NCI-H1092 treated with DMSO at 0.1 percent for 48 hours (cell line): ENCODE measurements around the gene CTNNBIP1.

Source experiments
- DNase-seq: peaks from one replicate; lab custom pipeline; 2025; lab: John Stamatoyannopoulos, UW

Gene CTNNBIP1

DNA sequence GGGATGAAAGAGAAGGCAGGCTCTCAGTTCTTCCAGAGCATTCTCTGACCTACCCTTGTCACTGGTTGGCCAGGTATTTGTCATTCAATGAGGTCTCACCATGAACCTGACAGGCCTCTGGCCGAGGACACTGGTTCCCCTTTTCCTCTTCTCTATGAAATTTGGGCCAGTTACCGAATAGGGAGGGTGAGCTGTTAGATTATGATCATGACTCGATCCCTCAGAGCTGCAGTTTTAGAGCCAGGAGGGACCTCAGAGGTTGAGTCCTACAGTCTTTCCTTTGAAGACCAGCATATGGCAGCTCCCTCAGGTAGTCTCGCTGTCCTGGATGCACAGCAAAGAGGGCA is 56.8 kb downstream of the CTNNBIP1 start:
- no peak for DNase-seq

DNA sequence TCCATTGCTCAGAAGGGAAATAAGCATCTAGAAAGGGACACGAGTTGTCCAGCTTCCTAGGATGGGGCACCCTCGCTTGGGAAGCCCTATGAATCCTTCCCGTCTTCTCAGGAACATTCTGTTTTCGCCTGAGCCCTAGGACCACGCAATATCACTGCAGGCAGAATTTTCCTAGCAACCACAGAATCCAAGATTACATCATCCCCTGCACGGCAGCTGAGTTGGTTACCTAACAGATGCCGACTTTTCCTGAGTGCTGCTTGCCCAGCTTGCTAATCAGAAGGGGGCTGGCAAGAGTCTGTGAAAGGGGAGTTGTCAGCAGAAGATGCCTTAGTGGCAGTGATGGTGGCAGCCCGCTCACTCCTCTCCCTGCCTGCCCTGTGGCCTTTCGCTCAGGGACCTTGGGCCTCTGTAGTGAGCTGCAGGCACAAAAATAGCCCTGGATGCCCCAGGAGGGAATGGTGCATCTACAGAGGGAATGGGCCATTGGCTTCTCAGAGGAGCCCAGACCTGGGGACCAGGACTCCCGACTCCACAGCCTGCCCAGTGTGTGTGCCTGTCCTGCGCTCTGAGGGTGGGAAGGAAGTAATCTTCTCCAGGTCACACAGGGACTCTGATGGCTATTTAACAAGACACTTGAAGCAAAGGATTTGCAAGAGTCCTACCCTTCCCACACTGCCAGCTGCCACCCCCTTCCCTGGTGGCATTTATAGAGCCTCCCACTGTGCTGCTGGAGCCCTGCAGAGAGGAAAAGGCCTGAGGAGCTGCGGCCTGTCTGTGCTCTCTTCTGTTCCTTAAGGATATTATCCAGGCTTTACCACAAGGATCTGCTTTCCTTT is 57.4 kb downstream of the CTNNBIP1 start:
- DNase-seq, result no peak

DNA sequence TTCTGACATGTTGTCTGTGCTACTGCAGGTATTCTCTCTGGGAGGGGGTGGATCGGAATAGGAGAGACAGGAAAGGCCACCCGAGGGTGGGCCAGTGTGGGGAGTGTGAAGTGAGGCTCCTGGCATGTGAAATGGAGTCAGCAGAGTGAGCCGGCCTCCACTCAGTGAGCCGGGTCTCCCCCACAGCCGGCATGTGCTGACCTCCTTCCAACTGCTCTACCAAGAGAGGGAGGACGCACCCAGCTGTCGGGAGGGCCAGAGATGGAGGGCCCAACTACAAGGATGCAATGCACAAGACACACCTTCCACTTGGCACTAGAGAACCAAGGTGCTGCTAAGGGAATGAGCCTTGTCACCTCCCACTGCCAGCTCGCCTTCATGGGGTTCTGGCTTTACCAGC is 58.1 kb downstream of the CTNNBIP1 start:
- DNase-seq, result no peak

DNA sequence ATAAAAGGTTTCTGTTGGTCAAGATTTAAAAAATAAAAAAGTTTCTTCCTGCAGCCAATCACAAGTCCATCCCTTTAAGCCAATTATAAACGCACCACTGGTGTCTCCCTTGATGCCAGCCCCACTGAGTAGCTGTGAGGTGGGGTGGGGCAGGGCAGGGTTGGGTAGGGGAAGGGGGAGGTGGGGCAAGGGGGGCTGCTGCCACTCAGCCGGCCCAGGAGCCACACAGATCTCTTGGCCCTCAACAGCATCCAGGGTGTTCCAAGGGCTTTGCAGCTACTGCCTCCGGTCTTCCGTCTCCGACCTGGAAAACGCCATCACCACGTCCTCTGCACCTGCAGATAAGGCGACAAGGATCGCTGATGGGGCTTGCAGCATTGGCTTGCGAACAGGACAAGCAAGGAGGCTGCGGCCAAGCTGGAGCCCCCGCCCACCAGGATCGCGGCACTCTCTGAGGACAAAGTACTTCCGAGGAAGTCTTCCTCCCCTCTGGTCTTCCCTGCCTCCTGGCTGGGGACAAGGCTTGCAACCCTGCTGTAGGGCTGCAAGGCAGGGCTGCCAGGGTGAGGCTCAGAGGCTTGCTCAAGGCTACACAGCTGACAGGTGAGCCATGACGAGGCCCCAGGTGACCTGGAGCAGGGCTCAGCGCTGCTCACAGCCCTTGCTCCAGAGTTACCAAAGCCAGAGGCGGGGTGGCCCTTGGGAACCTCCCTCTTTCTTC is 59.5 kb downstream of the CTNNBIP1 start:
- DNase-seq, result no peak

DNA sequence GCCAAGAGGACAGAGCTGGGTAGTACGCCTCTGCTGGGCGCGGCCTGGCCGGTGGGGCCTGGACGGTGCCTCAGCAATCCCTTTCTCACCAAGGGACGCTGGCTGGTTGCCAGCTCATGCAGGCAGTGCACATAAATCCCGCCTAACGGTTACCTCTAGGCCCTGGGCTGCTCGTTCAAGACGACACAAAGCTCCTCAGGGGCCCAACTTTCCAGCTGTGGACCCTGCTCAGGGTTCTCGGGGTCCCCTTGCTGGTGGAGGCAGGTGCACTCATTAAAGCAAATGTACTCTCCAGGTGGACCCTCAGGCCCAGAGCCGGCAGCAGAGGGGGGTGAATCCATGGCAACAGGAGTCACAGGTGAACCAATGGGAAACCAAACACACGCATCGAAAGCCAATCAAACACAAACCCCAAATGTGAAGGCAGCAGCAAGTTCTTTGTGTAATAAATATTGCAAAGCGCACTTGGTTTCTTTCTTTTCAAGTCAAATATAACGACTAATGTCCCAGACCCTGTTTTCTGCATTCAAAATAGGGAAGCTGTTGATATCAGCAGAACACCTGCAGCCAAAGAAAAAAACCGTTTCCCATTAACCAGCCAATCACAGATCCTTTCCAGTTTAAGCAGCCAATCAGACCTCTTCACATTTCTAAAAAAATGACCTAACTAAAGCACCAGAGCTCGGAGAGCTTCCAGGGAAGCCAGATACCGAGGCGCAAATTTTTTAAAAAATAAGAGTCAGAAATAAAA is 60.2 kb downstream of the CTNNBIP1 start:
- no peak for DNase-seq

DNA sequence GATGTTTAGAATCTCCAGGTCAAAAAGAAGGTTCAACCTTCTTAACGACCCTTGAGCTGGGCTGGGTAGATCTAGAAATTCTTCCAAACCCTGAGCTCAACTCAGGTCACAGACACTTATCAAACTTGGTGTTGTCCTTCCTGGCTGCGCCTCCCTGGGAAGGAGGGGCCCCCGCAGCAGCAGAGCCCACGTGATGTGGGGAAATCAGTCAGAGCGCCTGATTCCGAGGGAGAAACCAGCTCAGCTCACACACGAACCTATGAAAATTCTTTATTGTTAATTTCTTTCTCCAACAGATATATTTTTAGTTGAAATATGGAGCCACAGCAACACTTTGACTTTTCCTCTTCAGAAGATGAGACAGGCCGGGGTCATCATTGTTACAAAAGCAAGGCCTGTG is 62.0 kb downstream of the CTNNBIP1 start:
- DNase-seq, result no peak

DNA sequence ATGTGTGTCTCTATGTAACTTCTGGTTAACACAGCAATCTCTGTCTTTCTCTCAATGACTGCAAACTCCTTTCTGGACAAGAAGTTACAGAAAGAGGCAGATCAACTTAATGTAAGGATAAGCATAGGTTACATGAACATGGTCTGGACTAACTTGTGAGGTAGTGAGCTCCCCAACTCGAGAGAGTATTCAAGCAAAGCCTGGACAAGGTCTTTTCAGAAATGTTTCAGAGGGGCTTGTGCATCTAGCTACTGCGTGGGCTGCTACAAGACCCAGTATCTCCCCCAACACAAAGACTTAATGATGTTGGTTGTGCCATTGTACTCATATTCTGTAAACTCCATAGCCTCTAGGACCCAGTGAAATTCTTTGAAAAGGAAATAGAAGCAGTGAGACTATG is 62.8 kb downstream of the CTNNBIP1 start:
- no peak for DNase-seq

DNA sequence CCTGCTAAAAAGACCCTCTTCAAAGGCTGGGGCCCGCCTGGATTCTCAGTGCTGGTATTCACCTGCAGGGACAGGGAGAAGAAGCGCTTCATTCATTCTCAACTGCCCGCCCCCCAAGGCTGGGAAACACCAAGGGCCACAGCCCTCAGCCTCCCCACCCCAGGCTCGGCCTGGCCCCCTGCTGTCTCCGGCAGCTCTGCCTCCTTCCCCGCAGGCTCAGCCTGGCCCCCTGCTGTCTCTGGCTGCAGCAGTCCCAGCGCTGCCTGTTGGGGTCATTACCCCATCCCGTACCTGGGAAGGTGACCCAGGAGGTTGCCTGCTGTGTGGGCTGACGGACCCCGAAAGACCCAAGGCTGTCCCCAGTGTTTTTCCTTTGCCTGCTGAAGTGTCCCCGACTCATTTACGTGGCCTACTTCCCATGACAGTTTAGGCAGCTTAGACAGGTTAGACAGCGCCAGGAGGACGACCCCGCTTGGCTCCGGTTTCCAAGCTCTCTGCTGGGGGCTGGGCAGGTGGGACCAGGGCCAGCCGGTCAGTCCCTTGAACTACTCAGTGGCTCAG is 63.4 kb downstream of the CTNNBIP1 start:
- no peak for DNase-seq

DNA sequence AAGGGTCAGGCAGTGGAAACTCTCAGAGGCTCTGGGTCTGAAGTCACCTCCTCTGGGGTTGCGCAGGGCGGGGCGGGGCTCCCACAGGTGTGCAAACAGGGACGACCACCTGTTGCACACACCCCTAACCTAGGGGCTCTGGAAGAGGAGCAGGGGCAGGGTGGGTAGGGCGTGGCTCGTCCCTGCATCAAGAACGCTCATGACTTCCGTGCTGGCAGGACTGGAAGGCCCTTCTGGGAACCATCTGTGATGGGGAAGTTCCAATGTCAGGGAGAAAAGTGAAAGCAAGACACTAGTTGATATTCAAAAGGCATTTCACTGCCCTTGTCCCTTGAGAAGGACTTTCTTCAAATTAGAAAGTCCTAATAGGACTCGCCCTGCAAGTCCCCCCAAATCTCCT is 64.2 kb downstream of the CTNNBIP1 start:
- DNase-seq, result no peak

DNA sequence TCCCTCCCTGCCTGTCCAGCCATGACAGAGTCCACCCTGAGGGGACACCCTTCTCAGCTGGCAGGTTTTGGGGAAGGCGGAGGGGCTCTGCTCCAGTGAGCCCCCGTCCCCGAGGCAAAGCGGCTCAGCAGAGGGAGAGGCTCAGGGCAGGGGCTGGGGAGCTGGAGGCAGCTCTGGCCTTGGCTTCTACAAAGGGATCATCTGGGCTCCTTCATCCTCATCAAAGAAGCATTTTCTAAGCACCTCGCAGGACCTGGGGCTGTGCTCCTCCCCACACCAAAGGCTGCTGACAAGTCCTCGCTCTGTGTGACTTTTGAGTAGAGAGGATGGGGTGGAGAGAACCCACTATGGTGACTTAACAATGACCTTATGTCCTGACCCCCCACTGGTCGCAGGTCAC is 65.3 kb downstream of the CTNNBIP1 start:
- no peak for DNase-seq

DNA sequence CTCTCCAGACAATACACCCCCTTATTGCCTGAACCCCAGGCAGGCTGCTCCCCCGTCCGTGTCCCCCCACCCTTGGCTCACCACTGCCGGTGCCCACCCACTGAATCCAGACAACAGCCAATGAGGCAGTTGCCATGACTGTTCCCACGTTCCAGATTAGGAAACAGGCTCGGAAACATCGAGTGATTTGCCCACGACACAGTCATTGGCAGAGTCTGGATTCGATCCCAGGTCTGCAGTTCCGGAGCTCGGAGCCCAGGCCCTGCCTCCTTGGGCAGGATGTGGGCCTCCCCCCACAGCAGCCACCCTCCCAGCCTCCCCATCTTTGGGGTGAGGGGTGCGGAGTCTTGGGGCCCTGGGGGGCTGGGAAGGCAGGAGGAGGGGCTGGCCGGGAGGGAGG is 66.0 kb downstream of the CTNNBIP1 start:
- DNase-seq, result no peak

DNA sequence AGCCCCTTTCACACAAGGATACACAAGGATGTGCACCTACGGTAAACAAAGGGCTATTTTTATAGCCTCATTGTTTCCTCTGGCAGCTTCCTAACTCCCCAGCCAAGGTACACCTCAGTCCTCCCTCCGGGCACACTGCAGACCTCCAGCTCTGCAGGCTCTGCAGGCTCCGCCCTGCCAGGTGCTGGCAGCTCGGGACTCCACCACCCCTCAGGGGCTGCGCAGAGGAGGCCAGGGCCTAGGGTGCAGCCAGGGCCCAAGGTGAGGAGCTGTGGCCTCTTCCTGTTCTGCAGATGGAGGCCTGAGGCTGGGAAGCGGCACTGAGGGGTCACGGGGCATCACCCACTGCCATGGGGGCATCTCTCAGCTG is 66.5 kb downstream of the CTNNBIP1 start:
- peak; percentile 70 for DNase-seq

DNA sequence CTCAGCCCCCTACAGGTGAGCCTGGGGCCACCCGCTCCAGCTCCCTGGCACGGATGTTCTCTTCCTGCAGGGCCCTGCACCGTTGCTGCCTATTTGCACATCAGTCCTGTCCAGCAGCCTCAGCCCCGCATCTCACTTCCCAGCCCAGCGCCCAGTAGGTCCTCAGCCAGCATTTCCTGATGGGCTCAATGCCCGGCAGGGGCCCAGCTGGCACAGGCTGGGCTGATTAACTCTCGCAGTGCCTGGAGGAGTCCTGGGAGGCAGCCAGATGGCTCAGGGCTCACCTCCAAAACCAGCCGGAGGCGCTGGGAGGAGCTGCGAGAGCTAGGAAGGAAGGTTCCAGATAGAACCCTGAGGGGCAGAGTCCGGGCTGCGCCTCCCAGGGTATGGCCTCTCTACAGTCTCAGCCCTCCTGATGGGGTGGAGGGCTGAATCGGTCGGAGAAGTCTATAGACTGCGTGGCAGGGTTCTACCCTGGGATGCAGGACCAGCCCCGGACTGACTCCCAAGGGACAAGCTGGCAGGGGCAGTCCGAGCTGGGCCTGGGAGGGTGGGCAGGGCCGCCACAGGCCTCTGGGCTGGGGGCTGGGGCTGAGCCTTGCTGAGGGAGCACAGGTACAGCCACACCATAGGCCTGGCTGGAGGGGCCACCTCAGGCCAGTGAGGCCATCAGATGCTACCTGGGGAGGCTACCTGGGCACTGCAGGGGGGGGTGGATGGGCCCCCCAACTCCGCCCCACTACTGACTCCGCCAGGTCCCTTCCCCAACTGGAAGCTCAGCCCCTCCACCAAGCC is 67.1 kb downstream of the CTNNBIP1 start:
- peak; percentile 66 for DNase-seq

DNA sequence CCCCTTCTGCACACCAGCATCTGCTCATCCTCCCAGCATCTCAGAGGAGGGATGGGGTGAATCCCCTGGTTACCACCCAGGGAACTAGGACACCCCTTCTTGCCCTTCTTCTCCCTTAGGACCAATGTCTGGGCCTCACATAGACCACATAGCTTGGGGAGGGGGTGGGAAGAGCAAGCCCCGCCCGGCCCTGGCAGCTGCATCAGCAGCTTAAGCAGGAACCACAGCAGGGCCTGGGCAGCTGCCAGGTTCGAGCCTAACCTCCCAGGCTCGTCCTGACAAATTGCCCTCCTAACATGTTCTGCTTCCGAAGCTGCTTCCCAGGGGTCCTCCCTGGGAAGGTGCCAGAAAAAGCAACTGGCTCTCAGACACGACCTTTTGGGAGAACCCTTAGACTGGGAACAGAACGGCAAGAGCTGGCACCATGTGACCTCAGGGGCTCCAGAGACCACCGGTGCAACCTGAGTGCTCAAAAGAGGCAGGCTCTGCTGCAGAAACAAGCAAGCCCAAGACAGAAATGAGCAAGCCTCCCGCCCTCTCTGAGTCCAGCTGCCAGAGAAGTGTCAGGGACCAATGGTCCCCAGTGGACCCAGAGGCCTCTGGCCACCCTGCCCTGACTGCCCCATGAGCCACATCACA is 67.9 kb downstream of the CTNNBIP1 start:
- peak; percentile 60 for DNase-seq

DNA sequence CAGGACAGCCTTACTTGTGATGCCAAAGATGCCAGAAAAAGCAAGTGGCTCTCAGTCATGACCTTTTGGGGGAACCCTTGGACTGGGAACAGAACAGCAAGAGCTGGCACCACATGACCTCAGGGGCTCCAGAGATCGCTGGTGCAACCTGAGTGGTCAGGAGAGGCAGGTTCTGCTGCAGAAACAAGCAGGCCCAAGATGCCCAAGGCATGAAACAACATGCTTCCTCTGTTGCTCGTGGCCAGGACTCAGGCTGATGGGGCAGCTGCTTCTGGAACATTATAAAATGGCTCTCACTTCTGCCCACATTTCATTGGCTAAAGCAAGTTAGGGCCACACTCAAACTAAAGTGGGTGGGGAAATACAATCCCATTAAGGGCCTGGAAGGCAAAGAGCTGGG is 68.6 kb downstream of the CTNNBIP1 start:
- no peak for DNase-seq

DNA sequence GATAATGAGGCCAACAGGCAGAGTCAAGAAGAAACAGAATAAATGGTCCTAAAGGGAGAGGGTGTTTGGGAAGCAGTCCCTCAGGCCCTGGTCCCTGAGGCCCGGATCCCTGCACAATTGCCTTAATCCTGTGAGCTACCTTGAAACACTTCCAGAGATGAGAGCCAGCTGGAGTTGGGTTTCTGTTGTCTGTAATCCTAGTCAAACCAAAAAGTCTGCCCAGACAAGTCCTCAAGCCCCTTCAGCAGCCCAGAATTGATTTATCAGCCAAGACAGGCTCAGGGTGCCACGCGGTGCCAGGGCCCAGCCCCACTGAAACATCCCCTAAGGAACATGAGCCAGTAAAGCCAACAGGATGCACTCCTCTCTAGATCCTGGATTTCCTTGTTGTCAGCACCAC is 69.9 kb downstream of the CTNNBIP1 start:
- peak; percentile 33 for DNase-seq

DNA sequence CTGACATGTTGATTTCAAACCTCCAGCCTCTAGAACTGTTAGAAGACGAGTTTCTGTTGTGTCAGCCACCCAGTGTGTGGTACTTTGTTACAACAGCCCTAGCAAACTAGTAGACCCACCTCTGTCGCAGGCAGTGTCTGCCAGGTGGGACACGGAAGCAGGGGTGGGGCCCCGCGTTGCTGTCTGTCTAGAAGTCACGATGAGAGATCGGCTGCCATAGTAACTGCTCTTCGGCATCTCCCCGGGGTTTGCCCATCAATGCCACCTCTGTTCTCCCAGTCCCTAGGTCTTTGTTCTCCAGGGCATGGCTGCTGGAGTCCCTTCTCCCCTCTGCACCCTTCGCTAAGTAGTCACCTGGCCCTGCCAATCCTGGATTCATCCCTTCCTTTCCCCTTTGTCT is 71.1 kb downstream of the CTNNBIP1 start:
- DNase-seq, result no peak

DNA sequence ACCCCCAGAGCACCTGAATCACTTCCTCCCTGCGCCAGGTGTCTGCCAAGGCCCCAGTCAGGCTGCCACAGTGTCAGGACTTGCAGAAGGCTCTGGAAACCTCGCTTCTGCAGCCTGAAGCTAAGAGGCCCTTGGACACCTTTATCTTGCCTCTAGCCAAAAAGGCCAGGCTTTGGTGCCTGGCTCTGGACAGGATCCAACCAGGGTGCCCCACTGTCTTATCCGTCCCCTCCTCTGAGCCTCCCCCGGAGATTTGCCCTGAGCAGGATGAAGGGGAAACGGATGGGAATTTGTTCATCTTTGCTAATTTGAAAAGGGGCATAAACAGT is 73.5 kb downstream of the CTNNBIP1 start:
- DNase-seq, result no peak

DNA sequence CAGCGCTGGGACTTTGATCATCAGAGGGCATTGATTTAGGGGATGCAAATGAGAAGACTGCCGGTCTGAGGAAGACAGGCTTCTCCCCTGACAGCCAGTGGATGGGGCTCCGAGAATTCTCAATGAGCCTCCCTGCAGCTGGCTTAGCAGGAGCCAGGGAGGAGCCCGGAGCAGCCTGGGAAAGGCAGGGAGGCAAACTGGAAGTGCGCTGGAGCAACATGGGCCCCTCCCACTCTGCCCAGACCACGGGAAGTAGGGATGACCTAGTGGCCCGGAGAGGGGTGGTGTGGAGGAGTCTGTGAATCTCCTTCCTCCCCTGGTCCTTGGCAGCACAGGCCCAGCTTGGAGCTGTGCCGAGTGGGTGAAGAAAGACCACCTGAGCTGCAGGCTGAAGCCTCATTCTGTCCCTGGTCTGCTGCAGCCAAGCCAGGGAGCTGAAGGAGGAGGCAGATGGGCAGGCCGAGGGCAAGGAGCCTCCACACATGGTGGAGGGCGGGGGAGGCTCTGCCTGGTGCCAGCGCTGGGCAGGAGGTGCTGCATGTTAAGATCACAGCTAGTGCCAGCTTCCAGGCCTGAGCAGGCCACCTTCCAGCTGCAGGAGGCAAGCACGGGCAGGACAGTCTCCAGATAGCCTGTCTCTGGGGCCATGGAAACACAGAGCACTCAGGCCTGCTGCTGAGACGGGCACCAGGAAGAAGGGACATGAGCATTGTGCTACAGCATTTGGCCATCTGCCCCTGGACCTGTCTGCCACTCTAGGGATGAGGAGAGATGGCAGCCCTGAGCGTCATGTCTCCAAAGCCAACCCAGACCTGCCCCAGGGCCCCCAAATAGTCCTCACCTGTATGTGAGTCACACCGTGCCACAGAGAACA is 74.1 kb downstream of the CTNNBIP1 start:
- DNase-seq, result no peak

DNA sequence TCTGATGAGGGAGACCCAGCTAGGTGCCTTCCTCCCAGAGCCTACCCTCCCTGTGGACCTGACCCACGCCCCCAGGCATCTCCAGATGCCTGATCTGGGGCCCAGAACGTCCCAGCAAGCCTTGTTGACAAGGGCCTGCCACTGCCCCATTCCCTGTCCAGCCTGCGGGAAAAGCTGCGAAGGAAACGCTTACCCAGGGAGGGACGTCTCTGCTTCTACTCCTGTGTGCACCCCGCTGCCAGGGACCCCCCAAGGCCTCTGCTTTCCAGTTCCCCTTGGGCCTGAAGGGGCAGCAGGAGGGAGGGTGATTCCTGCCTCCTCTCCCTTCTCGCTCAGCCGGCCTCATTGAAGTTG is 74.7 kb downstream of the CTNNBIP1 start:
- no peak for DNase-seq

DNA sequence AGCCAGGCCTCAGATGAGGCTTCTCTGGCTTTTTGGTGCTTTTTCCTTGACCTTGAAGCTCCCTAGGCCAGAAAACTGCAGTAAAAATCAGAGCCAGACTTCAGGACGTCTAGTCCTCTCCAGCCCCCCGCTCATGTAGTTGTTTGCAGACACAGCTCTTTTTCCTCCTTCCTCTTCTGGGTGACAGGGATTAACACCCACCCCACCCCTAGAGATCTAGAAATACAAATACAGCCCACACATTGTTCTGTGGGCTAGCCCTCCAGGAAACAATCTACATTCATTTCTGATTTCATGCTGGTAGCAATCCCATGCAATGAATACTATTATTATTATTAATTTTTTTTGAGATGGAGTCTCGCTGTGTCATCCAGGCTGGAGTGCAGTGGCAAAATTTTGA is 76.4 kb downstream of the CTNNBIP1 start:
- no peak for DNase-seq
